HL-60/S4 treated with retinoic acid at 250 ng/mL for 4 days and 3 days (cell line): ENCODE measurements around the gene RSRC1.
"Not testable (repeated sequence)": the region's sequence is repeated elsewhere in the genome, so short reads cannot be mapped to it uniquely, and the experiment has no call there.

ENCODE experiments used
- in situ Hi-C: fragments of 300-500 bp; cut with MboI; formaldehyde crosslinking; loops from 2 replicates; pipeline ENCODE4 v1.7.0; 2022; ENCODE audit warnings: low sequenced_read_pairs

Gene RSRC1

DNA sequence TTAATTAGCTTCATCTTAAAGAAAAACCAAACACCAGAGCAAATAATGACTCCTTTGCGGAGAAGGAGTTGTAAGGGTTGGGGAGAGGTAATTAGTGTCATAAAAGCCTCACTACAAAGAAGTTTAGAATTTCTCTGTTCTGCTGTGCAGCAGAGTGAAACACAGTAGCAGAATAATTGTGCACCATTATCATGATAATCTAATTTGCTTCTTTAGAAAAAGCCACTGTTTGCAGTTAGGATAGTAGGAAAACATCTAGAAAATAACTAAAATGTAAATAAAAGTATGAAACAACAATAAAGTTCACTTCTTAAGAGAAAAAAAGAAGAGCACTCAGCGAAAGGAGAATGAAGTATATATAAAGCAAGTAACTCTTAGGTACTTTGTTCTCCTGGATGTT lies 9.2 kb upstream of the RSRC1 start:
- in situ Hi-C loops, result no loop called here

DNA sequence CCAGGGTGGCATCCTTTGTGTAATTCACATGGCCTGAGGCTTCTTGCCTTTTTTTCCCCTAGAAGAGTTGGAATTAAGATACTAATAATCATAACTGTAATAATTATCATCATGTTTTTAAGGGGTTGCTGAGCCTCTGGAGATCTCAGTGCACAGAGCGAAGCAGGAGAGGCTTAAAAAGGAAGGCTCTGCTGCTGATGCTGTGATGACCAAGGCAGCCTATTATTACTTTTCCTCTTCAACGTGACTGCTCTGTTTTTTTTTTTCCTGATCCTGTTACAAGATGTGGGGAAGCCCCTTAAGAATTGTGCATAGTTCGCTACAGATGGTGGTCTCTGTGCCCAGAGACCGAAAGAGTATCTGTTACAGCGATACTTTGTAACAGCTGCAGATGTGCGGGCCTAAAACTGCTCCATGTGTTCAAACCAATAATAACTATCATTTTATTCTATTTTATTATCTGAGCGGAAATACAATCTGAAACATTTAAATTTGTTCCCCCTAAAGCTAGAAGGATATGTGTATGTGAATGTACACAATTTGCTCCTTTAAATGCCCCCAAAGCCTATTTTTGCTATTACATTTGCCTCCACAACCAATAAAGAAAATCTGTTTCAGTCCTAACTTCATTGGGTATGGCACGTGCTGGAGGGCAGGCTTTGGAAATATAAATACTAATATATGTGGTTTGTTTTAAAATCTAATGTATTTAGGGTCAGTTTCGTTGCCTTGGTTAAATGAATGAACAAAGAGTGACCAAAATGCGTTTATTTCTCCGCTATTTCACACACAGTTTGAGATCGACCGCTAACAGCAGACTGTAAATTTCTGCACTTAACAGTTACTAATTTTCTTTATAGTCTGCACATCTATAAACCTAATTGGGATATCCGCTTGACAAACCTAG lies 8.3 kb upstream of the RSRC1 start:
- in situ Hi-C loops, result no loop called here

DNA sequence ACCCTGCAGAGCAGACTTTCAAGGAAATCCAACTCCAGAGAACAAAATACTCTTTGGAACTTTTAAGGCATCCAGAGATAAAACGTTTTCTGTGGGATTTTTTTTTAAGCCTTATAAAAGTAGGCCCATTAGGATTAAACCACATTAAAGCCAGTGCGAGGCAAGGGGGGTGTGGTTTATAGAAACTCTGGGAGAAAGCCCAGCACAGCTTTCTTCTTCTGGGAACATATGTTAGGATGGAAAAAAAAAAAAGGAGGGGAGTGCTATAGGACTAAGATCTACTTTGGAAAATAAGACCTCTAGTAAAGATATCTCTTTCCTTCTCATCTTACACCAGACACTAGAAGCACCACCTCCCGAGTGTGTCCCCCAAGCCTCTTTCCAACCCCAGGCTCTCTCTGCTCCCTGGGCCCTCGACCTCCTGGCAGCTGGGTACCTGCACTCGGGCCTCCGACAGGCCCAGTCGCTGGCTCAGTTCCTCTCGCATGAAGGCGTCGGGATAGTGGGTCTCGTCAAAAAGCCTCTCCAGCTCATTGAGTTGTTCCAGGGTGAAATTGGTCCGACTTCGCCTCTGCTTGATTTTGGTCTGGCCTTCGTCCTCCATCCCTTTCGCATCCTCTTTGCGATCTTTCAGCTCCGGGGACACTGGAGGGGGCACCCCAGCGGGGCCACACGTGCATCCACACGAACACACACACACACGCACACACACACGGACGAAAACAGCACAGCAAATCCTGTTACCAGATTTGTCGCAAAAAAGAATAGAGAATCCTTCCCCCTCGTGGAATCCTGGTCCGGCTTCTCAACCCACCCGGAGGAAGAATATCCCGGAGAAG lies 7.4 kb upstream of the RSRC1 start:
- in situ Hi-C loops, result no loop called here

DNA sequence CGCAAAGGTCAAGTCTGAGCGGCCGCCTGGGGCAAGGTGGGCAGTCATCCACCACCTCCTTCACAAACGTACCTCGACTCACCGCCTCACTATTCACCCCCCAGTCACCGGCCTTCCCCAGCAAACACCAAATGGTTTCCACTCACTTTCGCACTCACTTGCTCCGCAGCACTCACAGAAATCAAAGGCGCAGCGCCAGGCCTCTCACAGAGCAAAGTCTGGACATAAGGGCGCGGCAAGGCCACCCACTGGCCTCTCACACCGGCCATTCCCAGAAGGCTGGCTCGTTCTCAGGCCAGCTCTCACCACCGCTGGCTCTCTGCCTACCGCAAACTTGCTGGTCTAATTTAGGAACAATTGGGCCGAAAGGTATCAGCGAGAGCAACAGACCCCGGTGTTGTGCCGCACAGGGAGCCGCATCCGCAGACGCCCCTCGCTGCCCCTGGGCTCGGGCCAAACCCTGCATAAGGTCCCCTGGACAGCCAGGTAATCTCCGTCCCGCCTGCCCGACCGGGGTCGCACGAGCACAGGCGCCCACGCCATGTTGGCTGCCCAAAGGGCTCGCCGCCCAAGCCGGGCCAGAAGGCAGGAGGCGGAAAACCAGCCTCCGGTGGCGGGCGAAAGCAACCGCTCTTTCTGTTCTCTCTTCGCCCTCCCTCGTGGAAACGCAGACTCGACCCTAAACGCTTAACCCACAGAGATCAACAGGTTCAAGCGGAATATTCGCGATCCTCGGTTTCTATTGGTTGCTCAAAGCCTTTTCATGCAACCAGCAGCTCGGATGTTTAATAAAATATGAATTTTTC lies 6.6 kb upstream of the RSRC1 start:
- in situ Hi-C loops, result no loop called here

GRCh38 chr3:158103887-158104327 lies 6.0 kb upstream of the RSRC1 start:
- in situ Hi-C loops, result no loop called here

GRCh38 chr3:158104431-158104921 lies 5.4 kb upstream of the RSRC1 start:
- in situ Hi-C loops, result no loop called here

DNA sequence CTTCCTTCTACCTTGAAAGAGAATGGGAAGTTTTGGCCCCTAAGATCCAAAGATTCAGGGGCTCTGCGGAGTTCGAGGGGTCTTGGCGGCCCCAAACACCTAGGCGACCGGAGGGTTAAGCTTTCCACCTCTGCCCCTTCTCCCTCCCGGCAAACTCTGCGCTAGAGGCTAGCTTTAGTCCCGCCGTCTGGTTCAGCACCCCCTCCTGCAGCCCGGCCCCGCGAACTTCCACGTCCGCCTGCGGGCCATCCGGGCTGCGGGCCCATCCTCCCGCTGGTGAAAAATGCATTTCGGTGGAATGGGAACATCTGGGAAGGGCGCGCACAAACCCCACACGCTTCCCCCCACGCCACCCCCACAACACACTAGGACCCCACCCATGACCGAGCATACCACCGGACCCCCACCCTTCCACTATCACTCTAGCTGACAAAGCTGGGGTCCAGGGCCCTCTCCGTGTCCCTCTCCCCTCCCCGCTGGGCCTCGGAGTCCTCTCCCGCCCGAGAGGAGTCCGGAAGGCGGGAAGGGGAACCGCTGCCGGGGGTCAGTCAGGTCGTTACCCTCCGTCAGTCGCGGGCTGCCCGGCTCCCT lies 4.7 kb upstream of the RSRC1 start:
- in situ Hi-C loops, result no loop called here

DNA sequence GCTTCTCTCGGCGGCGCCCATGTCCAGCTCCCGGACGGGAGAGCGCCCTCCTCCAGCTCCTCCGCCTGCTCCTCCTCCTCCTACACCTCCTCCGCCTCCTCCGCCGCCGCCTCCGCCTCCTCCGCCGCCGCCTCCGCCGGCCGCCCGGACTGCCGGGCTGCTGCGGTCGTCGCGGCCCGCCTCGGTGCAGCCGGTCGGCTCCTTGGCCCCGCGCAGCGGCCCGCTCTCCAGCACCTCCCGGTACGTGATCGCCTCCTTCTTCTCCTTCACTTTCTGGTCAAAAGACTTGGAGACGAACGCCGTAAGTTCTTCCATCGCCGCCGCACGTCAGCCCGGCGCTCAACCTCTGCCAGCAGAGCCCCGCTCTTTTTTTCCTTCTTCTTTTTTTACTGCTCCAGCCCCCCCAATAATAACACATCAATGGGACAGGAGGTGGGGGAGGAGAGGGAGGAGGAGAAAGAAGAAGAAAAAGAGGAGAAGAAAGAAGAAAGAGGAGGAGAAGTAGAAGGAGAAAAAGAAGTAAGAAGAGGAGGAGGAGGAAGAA lies 4.1 kb upstream of the RSRC1 start:
- in situ Hi-C loops, result no loop called here

DNA sequence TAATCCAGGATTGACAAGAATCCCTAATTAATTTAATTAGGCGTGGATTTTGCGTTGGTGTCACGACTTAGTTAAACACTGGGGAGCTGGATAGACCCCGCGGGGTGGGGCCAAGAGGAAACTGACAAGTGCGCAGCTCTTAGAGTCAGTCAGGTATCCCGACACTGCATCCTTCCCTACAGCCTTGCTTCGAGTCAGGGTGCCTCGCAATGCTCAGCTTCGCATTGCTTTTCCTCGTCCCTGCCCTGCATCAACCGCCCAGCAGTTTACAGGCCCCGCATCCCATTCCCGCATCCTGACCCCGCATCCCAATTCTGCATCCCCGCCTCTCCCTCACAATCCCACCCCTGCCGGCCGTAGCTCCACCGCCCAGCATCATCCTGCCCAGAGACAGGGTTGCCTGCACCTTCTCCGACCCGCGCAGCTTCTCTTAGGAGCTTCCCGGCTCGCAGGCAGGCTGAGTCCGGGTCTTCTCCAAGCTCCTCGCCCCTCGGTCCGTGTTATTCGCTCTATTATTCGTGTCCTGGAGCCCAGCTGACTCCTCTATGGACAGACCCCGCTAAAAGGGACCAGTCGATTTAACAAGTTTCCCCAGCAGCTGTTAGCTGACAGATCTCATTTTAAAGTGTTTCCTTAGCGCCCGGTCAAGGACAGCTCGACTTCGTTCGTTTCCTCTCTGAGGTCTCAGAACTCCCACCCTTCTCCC lies 3.0 kb upstream of the RSRC1 start:
- in situ Hi-C loops, result no loop called here

DNA sequence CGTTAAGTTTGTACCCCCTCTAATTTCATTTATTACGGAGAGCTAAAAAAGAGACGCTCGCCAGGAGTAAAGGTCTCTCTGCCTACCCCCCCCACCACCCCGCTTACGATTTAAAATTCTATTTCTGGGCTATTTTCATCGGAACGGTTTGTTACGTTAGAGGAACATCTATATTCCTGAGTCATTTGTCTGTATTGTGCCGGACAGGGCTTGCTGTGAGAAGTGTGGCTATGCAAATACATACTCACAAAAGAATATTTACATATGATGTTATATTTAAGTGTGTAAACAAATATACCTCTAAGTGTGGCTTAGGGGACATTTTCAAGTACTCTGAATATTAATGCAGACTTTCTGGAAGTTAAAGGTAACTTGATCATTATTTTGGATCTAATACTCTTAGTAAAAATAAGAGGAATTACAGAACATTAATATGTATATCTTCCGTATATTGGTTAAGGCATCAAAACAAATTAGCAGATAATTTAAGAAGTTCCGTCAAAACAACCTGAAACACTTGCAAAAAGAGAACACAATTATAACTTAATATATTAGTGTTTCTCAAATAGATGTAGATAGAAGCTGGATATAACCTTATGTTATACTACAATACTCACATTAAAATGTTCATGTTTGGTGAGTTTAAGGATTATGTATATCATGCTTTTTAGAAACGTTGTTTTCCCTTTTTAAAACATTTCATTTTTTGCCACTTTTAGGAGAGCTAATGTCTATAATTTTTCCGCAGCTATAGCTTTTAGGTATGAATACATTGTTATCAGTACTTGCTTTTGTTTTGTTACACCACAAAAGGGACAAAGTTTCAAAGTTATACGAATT lies 2.1 kb upstream of the RSRC1 start:
- in situ Hi-C loops, result no loop called here

- in situ Hi-C loops, result no loop called here
Observed at GRCh38 chr3:158108445-158108985, 1.4 kb upstream of the RSRC1 start.

GRCh38 chr3:158109295-158109803 lies 540 bp upstream of the RSRC1 start:
- in situ Hi-C loops, result no loop called here

- in situ Hi-C loops, result no loop called here
Observed at GRCh38 chr3:158110658-158111018, 749 bp downstream of the RSRC1 start.

DNA sequence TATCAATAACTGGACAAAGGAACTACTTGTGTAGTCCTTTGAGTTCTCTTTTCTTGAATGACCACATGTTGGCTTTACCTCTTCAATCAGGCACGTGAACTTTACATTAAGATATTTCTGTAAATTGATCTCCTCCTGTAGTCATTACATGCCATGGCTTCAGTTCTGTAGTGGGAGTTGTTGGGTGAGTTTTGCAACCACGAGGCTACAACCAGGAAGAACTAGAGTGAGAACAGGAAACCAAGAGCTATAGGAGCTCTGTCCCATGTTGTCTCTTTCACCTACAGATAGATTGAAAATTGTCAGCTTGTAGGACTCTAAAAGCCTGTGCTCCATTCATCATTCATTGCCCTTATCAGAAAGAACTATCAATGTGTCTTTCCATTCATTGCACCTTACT lies 2.0 kb downstream of the RSRC1 start:
- in situ Hi-C loops, result no loop called here

DNA sequence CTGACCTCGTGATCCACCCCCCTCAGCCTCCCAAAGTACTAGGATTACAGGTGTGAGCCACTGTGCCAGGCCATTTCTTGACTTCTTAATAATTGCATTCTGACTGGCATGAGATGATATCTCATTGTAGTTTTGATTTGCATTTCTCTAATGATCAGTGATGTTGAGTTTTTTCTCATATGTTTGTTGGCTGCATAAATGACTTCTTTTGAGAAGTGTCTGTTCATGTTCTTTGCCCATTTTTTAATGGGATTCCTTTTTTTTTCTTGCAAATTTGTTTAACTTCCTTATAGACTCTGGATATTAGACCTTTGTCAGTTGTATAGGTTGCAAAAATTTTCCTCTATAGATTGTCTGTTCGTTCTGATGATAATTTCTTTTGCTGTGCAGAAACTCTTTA lies 3.7 kb downstream of the RSRC1 start:
- in situ Hi-C loops, result not testable (repeated sequence)

DNA sequence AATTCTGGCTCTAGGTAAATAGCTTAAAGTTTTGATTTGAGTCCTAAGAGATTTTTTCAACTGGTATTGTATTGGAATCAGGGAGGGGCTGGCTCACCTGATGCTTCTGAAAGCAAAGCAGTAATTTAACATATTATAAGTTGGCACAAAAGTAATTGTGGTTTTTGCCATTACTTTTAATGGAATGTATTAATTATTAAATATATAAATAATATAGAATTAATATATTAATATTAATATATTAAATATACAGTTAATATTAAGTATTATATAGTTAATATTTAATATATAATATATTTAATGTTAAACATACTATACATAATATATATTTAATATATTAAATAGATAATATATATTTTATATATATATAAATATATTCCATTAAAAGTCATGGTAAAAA lies 10.4 kb downstream of the RSRC1 start:
- in situ Hi-C loops, result no loop called here

- in situ Hi-C loops, result no loop called here
Observed at GRCh38 chr3:158121295-158121694, 11.4 kb downstream of the RSRC1 start.

GRCh38 chr3:158122721-158123120 lies 12.8 kb downstream of the RSRC1 start:
- in situ Hi-C loops, result not testable (repeated sequence)
